Omental fat pad (tissue), 4 donors: ENCODE results near the gene ATP4B. TPM values are rescaled to one million over a fixed set of nuclear protein-coding genes. Genes with fewer than 3 reads are reported as not detected.

Experiments used
- ATAC-seq: fragments of 150-250 bp; one replicate; pipeline ENCODE4 v1.9.1; 2016; ENCODE audit warnings: mild to moderate bottlenecking, moderate library complexity; ENCODE audit not compliant: low FRiP score
- DNase-seq: peaks from one replicate; pipeline ENCODE4 v3.0.0-alpha.2; 2019; ENCODE audit warnings: low spot score
- CTCF ChIP-seq, 3 donors: fragments of 450-650 bp; IDR thresholded peaks; one replicate each; pipeline ENCODE4 v1.5.1; 2016 to 2017; ENCODE audit warnings: antibody characterized with exemption in 3 of 3, mild to moderate bottlenecking in 3 of 3, moderate library complexity in 2 of 3
- total RNA-seq, 4 donors: library from RNA; depleted of rRNA; stranded (reverse); fragments of >200 nt; gene quantifications; one replicate each; pipeline ENCODE4 v1.1.0, GENCODE V29; 2016

ATP4B gene
- total RNA-seq, 4 donors from 2014 or later, result not detected

DNA sequence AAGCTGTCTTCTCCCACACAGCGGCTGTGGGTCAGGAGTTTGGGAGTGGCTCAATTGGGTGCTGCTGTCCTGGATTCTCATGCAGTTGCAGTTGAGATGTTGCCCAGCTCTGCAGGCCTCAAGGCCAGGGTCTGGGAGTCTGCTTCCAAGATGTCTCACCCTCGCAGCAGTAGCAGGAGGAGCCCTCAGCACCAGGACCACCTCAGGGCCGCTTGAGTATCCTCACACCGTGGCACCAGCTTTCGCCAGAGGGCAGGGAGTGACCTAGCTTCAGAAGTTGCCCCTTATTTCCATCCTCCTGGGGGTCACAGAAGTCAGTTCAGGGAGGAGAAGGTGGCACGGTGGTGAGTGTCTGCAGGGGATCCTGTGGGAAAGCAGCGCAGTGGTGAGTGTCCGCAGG is 52.5 kb downstream of the ATP4B start:
- DNase-seq (no peak), ATAC-seq (no peak)
- no peak for TF ChIP-seq CTCF (IDR thresholded peaks at IDR 0.05)

- ATAC-seq (no peak), DNase-seq (no peak)
- TF ChIP-seq CTCF (IDR thresholded peaks at IDR 0.05), result no peak
Measured at GRCh38 chr13:113604186-113604585, 53.8 kb downstream of the ATP4B start.

DNA sequence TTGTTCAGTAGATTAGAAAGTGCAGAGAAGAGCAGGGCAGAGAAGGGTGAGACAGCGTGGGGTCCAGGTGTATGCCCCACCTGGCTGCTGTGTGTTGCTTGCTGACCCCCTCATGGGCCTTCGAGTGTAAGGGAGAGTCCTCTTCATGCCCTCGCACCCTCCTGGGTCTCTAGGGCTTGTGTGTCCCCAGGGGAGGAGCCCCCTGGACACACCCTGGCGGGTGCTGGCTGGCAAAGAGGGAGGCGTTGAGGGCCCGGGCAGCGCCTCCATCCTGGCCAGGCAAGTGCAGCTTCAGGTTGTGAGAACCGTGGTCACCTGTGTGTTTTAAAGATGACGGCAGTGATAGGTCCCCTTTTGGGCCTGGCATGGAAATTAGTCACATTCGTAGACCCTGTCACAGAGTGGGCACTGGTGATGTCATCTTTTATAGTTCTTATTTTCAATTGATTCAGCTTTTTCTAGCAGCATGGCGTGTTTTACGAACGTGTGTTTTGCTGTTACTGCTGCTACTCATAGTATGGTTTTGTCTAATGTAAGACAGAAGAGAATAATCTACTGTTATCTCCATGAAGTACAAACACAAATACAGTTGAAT is 54.8 kb downstream of the ATP4B start:
- no peak for ATAC-seq
- no peak for TF ChIP-seq CTCF (IDR thresholded peaks at IDR 0.05)
- DNase-seq, result no peak

DNA sequence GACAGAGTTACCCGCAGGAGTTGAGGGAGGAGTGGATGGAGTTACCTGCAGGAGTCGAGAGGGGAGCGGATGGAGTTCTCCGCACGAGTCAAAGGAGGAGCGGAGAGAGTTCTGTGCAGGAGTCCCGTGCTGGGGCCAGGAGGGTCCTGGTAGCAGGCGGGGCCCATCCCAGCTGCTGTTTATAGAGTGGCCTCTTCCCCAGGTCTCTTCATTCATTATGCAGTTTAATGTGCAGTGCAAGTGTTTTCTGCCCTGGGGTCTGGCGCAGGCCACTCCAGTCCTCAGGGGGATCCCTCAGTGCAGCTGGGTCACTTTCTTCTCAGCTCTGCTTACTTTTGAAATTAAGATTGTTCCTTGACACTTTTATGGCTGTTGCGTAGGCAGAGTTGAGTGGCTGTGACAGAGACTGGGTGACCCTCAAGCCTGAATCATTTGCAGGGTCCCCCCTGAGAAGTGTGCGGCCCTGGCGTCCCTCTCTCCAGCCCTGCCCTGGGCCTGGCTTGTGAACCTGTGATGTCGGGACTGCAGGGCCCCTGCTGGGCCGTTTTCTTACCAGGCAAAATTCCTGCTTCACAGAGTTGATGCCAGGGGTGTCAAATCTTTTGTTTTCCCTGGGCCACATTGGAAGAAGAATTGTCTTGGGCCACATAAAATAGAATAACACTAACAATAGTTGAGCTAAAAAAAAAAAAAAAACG is 55.6 kb downstream of the ATP4B start:
- no peak for ATAC-seq
- no peak for TF ChIP-seq CTCF (IDR thresholded peaks at IDR 0.05)
- DNase-seq, result no peak

- TF ChIP-seq CTCF (IDR thresholded peaks at IDR 0.05), result no peak
- ATAC-seq (no peak), DNase-seq (no peak)
Measured at GRCh38 chr13:113601166-113602070, 56.6 kb downstream of the ATP4B start.

DNA sequence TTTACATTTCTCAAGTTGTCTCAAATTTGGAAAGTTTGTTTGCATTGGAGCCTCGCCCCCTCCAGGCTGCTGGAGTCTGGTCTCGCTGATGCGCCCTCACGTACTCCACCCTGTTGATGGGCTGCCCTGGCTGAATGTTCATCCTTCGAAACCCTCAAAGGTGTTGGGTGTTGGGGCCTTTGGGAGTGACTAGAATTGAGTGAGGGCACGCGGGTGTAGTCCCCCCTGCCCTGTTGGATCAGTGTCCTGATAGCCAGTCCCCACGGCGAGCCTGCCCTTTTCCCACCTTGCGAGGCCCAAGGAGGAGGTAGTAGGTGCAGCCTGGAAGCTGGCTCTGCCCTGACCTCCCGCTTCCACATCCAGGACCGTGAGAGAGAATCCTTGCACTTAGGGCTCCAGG is 58.6 kb downstream of the ATP4B start:
- DNase-seq, result no peak
- no peak for ATAC-seq
- TF ChIP-seq CTCF (IDR thresholded peaks at IDR 0.05), result no peak

Other genes starting within 250 kb of the ATP4B start
- 1 to 10 TPM in 3 of 4 donors, under 1 TPM in 1; 0.72 to 2.7 (median 1.7) TPM for gene ADPRHL1, start 204.7 kb downstream of the ATP4B start, total RNA-seq
- 10 to 100 TPM; 10.9 to 28.4 (median 14.5) TPM for gene DCUN1D2, start 167.5 kb downstream of the ATP4B start, total RNA-seq
- 10 to 100 TPM; 32.6 to 59.6 (median 44.4) TPM for gene TFDP1, start 73.4 kb downstream of the ATP4B start, total RNA-seq
- not detected for gene GRK1, start 9.0 kb upstream of the ATP4B start, total RNA-seq
- gene TMEM255B, start 101.0 kb upstream of the ATP4B start, total RNA-seq, result 10 to 100 TPM in 2 of 4 donors, 1 to 10 TPM in 2; 2.7 to 19.1 (median 11.7) TPM
- 100 to 1,000 TPM; 129 to 207 (median 164) TPM for gene GAS6, start 205.9 kb upstream of the ATP4B start, total RNA-seq